ENCODE results near the gene SLC6A6. TPM values are rescaled to one million over a fixed set of nuclear protein-coding genes. Genes with fewer than 3 reads are reported as not detected.
A peak's percentile ranks its signal among the peaks of the same experiment; 100 is the strongest.

Gene SLC6A6
- total RNA-seq, 6 experiments from 2014 or later, result 1.5 to 8.2 (median 4.1) TPM

DNA sequence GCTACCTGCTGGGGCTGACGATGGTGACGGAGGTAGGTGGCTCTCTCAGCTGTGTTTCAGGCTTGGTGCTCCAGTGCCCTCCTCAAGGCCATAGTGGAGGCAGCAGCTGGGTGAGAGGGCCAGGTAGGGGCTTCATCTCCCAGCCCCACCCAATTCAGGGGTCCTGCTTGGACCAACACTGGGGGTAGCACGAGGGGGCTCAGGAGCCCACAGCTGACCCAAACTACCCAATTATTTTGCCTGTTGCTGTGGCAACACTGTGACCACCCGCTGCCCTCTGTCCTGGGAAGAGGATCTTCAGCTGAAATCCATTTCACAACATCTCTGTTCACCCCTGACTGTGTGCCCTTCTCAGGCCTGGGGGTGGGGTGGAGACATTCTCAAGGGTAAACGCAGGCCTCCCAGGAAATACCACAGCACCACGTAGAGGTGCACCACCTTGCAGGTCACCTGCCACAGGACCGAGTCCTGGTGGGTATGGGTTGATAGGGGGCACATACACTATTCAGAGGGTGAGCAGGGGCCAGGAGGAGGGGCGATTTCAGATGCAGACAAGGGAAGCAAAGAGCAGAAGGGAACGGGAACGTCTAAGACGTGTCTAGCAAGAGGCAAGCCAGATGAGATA is 75.0 kb downstream of the SLC6A6 start:
- DNase-seq, result no peak

DNA sequence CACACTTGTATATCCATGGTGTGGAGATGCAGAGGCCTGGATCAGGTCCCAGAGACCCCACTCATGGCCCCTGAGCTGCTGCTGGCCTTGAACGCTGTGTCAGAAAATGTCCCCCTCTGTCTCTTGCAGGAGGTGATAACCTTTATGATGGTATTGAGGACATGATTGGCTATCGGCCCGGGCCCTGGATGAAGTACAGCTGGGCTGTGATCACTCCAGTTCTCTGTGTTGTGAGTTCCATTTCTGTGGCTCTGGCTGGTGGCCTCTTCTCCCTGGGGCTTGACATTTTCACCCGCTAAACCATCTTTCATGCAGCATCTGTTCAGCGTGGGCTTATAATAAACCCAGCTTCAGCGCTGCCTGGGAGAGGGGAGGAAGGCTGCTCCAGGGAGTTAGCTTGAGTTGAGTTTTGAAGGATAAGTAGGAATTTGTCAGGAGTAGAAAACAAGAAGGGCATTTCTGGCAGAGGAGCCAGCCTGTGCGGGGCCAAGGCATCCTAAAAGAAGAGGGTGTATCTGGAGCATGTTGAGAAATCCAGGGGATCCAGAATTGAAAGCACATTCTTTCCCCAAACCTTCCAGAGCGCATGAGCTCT is 76.6 kb downstream of the SLC6A6 start:
- Histone ChIP-seq H3K4me1 (no peaks in the 10 kb centered on the region), H3K27me3 (no peaks in the 10 kb centered on the region), H3K9me3 (no peaks in the 10 kb centered on the region), H3K4me3 (no peak overlapping the region), H3K27ac (no peak overlapping the region), H3K36me3 (no peaks in the 10 kb centered on the region)
- 93% methylated on average over 3 of the region's 8 CpGs for WGBS (ENCODE audit: insufficient coverage, low coverage, low lambda C conversion rate, missing lambda C conversion rate)
- intact Hi-C loops (cut with DNase I), result no loop called here
- no peak for TF ChIP-seq POLR2A (IDR thresholded peaks at IDR 0.05)
- TF ChIP-seq, protein P1, sequence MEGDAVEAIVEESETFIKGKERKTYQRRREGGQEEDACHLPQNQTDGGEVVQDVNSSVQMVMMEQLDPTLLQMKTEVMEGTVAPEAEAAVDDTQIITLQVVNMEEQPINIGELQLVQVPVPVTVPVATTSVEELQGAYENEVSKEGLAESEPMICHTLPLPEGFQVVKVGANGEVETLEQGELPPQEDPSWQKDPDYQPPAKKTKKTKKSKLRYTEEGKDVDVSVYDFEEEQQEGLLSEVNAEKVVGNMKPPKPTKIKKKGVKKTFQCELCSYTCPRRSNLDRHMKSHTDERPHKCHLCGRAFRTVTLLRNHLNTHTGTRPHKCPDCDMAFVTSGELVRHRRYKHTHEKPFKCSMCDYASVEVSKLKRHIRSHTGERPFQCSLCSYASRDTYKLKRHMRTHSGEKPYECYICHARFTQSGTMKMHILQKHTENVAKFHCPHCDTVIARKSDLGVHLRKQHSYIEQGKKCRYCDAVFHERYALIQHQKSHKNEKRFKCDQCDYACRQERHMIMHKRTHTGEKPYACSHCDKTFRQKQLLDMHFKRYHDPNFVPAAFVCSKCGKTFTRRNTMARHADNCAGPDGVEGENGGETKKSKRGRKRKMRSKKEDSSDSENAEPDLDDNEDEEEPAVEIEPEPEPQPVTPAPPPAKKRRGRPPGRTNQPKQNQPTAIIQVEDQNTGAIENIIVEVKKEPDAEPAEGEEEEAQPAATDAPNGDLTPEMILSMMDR (IDR thresholded peaks at IDR 0.05), result no peak
- no peak for ATAC-seq
- DNase-seq, result peak in 1 of 3 donors; percentile 8

More for the DNA sequence above, 75.0 kb downstream of the SLC6A6 start:
- no peak for ATAC-seq
- intact Hi-C loops (cut with DNase I), result no loop called here
- H3K9me3 ChIP-seq, result no peaks in the 10 kb centered on the region
- TF ChIP-seq, protein P1 (IDR thresholded peaks at IDR 0.05), result no peak
- no peak for TF ChIP-seq POLR2A (IDR thresholded peaks at IDR 0.05)
- H3K27ac ChIP-seq, result no peak overlapping the region
- H3K4me3 ChIP-seq, result no peak overlapping the region
- WGBS (ENCODE audit: insufficient coverage, low coverage, low lambda C conversion rate, missing lambda C conversion rate), result 66% methylated on average over 6 of the region's 11 CpGs
- no peaks in the 10 kb centered on the region for H3K4me1 ChIP-seq
- no peaks in the 10 kb centered on the region for H3K36me3 ChIP-seq
- no peaks in the 10 kb centered on the region for H3K27me3 ChIP-seq

DNA sequence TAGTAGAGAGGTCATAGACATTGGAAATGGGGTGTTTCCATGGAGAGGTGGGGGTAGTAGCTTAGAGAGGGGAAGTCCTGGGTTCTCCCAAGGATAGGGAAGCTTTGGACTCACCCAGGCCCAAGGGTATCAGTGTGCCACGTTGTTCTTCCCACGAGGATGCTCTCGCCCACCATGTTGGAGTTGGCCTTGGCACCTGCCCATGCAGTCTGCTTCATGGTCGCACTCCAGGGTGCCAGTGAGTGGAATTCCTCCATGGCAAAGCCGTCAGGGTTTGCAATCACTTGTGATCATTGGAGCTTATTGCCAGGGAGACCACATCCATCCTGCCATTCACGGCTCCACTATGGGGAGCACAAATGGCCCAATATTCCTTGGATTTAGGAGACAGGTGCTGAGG is 77.2 kb downstream of the SLC6A6 start:
- WGBS (ENCODE audit: insufficient coverage, low coverage, low lambda C conversion rate, missing lambda C conversion rate), result no CpG with 5 or more reads among the region's 6 CpGs
- Histone ChIP-seq H3K27me3 (no peaks in the 10 kb centered on the region), H3K4me3 (no peak overlapping the region), H3K9me3 (no peaks in the 10 kb centered on the region), H3K4me1 (no peaks in the 10 kb centered on the region), H3K27ac (no peak overlapping the region), H3K36me3 (no peaks in the 10 kb centered on the region)
- ATAC-seq (no peak), DNase-seq (peak in 1 of 3 donors; percentile 40)
- TF ChIP-seq, protein P1 (IDR thresholded peaks at IDR 0.05), result no peak
- TF ChIP-seq POLR2A (IDR thresholded peaks at IDR 0.05), result no peak
- intact Hi-C loops (cut with DNase I), result no loop called here

DNA sequence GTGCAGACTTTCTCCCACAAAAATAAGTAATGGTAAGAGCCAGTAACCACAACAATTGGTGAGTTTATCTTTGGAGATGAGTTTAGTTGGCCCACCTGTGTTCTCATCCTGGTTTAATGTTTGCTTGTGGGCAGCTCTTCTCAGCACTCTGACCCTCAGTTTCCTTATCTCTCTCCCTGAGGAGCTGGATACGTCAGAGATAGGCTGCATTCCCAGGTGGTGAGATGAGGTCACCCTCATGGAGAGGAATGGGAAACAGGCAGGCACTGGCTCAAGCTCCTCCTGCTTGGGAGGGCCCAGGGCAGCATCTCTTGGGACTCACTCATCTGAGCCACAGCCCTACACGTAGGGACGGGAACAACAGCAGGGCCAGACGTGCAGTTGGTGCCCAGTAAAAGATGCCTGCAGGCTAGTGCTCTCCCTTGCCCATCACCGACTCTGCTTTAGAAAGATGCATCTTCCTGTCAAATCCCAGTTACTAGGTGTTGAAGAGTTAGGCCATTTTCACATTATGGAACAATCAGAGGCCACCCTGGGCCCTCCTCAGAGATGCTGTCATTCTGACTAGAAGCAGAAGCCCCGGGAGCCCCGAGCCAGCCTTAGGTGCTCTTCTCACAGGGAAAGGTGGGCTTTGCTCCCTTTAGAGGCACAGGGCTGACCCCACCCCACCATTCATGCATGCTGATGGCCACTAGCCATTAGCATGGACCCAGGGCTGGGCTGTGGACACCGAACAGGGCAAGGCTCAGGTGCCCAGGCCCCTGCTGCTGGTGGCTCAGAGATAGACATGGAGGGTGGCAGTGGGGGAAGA is 78.0 kb downstream of the SLC6A6 start:
- intact Hi-C loops (cut with DNase I), result no loop called here
- no peak for DNase-seq
- Histone ChIP-seq H3K4me1 (no peaks in the 10 kb centered on the region), H3K27ac (no peak overlapping the region), H3K27me3 (no peaks in the 10 kb centered on the region), H3K4me3 (no peak overlapping the region), H3K9me3 (no peaks in the 10 kb centered on the region), H3K36me3 (no peaks in the 10 kb centered on the region)
- no peak for ATAC-seq
- no peak for TF ChIP-seq POLR2A (IDR thresholded peaks at IDR 0.05)
- WGBS (ENCODE audit: insufficient coverage, low coverage, low lambda C conversion rate, missing lambda C conversion rate), result 43% methylated on average over 1 of the region's 8 CpGs
